GM11168 (cell line): ENCODE measurements around the gene NAT14.

ENCODE experiments used
- in situ Hi-C: fragments of 300-500 bp; cut with MboI; formaldehyde crosslinking; loops from one replicate; pipeline ENCODE4 v1.12.0; 2022; ENCODE audit warnings: low sequenced_read_pairs; ENCODE audit not compliant: unreplicated experiment

NAT14 gene

GRCh38 chr19:55498246-55498840 lies 13.4 kb downstream of the NAT14 start:
- in situ Hi-C loops: no loop called here

GRCh38 chr19:55500368-55500952 lies 15.5 kb downstream of the NAT14 start:
- in situ Hi-C loops: no loop called here

- in situ Hi-C loops: no loop called here
Measured at GRCh38 chr19:55502197-55502952, 17.4 kb downstream of the NAT14 start.

GRCh38 chr19:55503157-55503501 lies 18.1 kb downstream of the NAT14 start:
- in situ Hi-C loops: no loop called here

- in situ Hi-C loops: no loop called here
Measured at GRCh38 chr19:55503502-55504251, 18.7 kb downstream of the NAT14 start.

- in situ Hi-C loops: no loop called here
Measured at GRCh38 chr19:55504252-55504603, 19.2 kb downstream of the NAT14 start.

- in situ Hi-C loops: no loop called here
Measured at GRCh38 chr19:55504981-55505380, 20.0 kb downstream of the NAT14 start.

- in situ Hi-C loops: no loop called here
Measured at GRCh38 chr19:55508120-55508519, 23.1 kb downstream of the NAT14 start.

- in situ Hi-C loops: loop anchor here (5.0 kb wide), 1 partner anchor 110 kb away; no protein-coding TSS in a partner anchor
Measured at GRCh38 chr19:55516878-55517620, 32.1 kb downstream of the NAT14 start.

- in situ Hi-C loops: loop anchor here (5.0 kb wide), 1 partner anchor 108 kb away; no protein-coding TSS in a partner anchor
Measured at GRCh38 chr19:55519451-55520311, 34.7 kb downstream of the NAT14 start.

- in situ Hi-C loops: no loop called here
Measured at GRCh38 chr19:55520691-55521292, 35.8 kb downstream of the NAT14 start.

- in situ Hi-C loops: no loop called here
Measured at GRCh38 chr19:55525289-55526101, 40.5 kb downstream of the NAT14 start.

- in situ Hi-C loops: no loop called here
Measured at GRCh38 chr19:55526216-55527196, 41.5 kb downstream of the NAT14 start.

- in situ Hi-C loops: no loop called here
Measured at GRCh38 chr19:55527197-55528029, 42.4 kb downstream of the NAT14 start.

- in situ Hi-C loops: no loop called here
Measured at GRCh38 chr19:55528030-55528803, 43.2 kb downstream of the NAT14 start.
